ENCODE data around the gene IPO11. TPM values are rescaled to one million over a fixed set of nuclear protein-coding genes. Genes with fewer than 3 reads are reported as not detected.

IPO11 gene
- total and polyA plus RNA-seq, 2 experiments from 2014 or later, result 18.7 to 64.7 TPM

GRCh38 chr5:62558941-62559340, 146.4 kb downstream of the IPO11 start:
- H3K9me2 ChIP-seq (ENCODE audit: insufficient read depth), result no peaks in the 10 kb centered on the region

DNA sequence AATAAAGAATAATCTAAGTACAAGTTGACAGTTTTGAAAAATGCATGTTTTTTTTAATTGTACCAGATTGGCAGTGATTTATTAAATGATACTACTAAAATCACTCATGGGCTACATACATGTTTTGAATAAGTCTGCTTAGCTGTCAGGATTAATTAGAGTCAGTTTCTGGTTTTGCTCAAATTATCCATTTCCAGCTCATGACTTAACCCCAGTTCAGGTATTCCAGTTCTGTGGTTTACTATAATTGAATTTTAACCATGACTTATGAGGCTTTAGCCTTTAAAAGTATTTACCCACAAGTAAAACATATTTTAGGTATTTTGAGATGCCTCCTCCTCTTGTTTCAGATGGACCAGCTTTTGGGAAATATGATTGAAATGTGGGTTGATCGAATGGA, 148.2 kb downstream of the IPO11 start:
- Histone ChIP-seq H3K27ac (ENCODE audit: low read depth) (no peak overlapping the region), H3K4me3 (no peak overlapping the region), H3K79me2 (replicated peaks; ENCODE audit: insufficient read depth) (no peaks in the 10 kb centered on the region), H3K9me2 (ENCODE audit: insufficient read depth) (no peaks in the 10 kb centered on the region), H3K4me1 (ENCODE audit: insufficient read depth) (peaks cover 8% of the 10 kb centered on the region; the same call in 1 of the 2 replicates), H3F3A (replicated peaks; ENCODE audit: low read depth) (no peaks in the 10 kb centered on the region), H3K4me2 (no peak overlapping the region), H4K20me1 (replicated peaks; ENCODE audit: insufficient read depth) (no peaks in the 10 kb centered on the region), H3K36me3 (ENCODE audit: insufficient read depth) (no peaks in the 10 kb centered on the region), H2AFZ (no peak overlapping the region), H3K27me3 (ENCODE audit: insufficient read depth) (no peaks in the 10 kb centered on the region)
- Mint-ChIP-seq H3K4me1 (peaks cover 7% of the 10 kb centered on the region), H3K36me3 (ENCODE audit: low read depth) (peaks cover 25% of the 10 kb centered on the region), H3K27ac (no peak overlapping the region), H3K27me3 (ENCODE audit: insufficient read depth, low read depth, poor library complexity) (no peaks in the 10 kb centered on the region), H3K4me3 (no peak overlapping the region), H3K9me3 (peaks cover 5% of the 10 kb centered on the region; the same call in 1 of the 3 replicates)
- no peak for ATAC-seq
- DNase-seq (ENCODE audit: low spot score), result no peak
- TF ChIP-seq ETS1 (IDR thresholded peaks at IDR 0.05), result no peak
- TF ChIP-seq, protein P1, sequence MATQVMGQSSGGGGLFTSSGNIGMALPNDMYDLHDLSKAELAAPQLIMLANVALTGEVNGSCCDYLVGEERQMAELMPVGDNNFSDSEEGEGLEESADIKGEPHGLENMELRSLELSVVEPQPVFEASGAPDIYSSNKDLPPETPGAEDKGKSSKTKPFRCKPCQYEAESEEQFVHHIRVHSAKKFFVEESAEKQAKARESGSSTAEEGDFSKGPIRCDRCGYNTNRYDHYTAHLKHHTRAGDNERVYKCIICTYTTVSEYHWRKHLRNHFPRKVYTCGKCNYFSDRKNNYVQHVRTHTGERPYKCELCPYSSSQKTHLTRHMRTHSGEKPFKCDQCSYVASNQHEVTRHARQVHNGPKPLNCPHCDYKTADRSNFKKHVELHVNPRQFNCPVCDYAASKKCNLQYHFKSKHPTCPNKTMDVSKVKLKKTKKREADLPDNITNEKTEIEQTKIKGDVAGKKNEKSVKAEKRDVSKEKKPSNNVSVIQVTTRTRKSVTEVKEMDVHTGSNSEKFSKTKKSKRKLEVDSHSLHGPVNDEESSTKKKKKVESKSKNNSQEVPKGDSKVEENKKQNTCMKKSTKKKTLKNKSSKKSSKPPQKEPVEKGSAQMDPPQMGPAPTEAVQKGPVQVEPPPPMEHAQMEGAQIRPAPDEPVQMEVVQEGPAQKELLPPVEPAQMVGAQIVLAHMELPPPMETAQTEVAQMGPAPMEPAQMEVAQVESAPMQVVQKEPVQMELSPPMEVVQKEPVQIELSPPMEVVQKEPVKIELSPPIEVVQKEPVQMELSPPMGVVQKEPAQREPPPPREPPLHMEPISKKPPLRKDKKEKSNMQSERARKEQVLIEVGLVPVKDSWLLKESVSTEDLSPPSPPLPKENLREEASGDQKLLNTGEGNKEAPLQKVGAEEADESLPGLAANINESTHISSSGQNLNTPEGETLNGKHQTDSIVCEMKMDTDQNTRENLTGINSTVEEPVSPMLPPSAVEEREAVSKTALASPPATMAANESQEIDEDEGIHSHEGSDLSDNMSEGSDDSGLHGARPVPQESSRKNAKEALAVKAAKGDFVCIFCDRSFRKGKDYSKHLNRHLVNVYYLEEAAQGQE (IDR thresholded peaks at IDR 0.05; ENCODE audit: unreplicated experiment), result no peak
- TF ChIP-seq ZNF462 (CRISPR knock-in tag; IDR thresholded peaks at IDR 0.05), result no peak
- TF ChIP-seq JUNB (IDR thresholded peaks at IDR 0.05; ENCODE audit: unreplicated experiment), result no peak
- no peak for TF ChIP-seq CREB1 (CRISPR knock-in tag; IDR thresholded peaks at IDR 0.05; ENCODE audit: low read depth)
- no peak for TF ChIP-seq EZH2 (IDR thresholded peaks at IDR 0.05; ENCODE audit: low read depth, unreplicated experiment)
- no peak for TF ChIP-seq STAT1 (IDR thresholded peaks at IDR 0.05; ENCODE audit: unreplicated experiment)
- no peak for TF ChIP-seq EZH2phosphoT487 (IDR thresholded peaks at IDR 0.05; ENCODE audit: unreplicated experiment)
- TF ChIP-seq ZNF331 (CRISPR knock-in tag; IDR thresholded peaks at IDR 0.05; ENCODE audit: low read depth), result no peak
- TF ChIP-seq NANOG (IDR thresholded peaks at IDR 0.05; ENCODE audit: borderline replicate concordance), result no peak
- TF ChIP-seq POLR2AphosphoS5 (IDR thresholded peaks at IDR 0.05; ENCODE audit: low read depth), result no peak
- TF ChIP-seq ZNF114 (CRISPR knock-in tag; IDR thresholded peaks at IDR 0.05), result no peak

More at GRCh38 chr5:62558941-62559340, 146.4 kb downstream of the IPO11 start:
- ATAC-seq (no peak), DNase-seq (ENCODE audit: low spot score) (no peak)
- H2AFZ ChIP-seq, result no peak overlapping the region
- no peaks in the 10 kb centered on the region for H3K36me3 ChIP-seq (ENCODE audit: insufficient read depth)
- H3K27ac ChIP-seq (ENCODE audit: low read depth), result no peak overlapping the region
- H3K9me3 Mint-ChIP-seq, result no peaks in the 10 kb centered on the region
- H3K79me2 ChIP-seq (replicated peaks; ENCODE audit: insufficient read depth), result no peaks in the 10 kb centered on the region
- peaks cover 7% of the 10 kb centered on the region for H3K4me1 Mint-ChIP-seq
- no peak overlapping the region for H3K4me2 ChIP-seq
- H3K36me3 Mint-ChIP-seq (ENCODE audit: low read depth), result peaks cover 15% of the 10 kb centered on the region; the same call in 1 of the 3 replicates
- TF ChIP-seq NANOG (IDR thresholded peaks at IDR 0.05; ENCODE audit: borderline replicate concordance) (no peak), EZH2phosphoT487 (IDR thresholded peaks at IDR 0.05; ENCODE audit: unreplicated experiment) (no peak)
- H3K4me1 ChIP-seq (ENCODE audit: insufficient read depth), result peaks cover 8% of the 10 kb centered on the region; the same call in 1 of the 2 replicates
- no peak overlapping the region for H3K27ac Mint-ChIP-seq
- H3K4me3 Mint-ChIP-seq, result no peak overlapping the region
- H3K27me3 ChIP-seq (ENCODE audit: insufficient read depth), result no peaks in the 10 kb centered on the region
- no peak overlapping the region for H3K4me3 ChIP-seq
- no peaks in the 10 kb centered on the region for H4K20me1 ChIP-seq (replicated peaks; ENCODE audit: insufficient read depth)
- no peaks in the 10 kb centered on the region for H3F3A ChIP-seq (replicated peaks; ENCODE audit: low read depth)
- no peaks in the 10 kb centered on the region for H3K27me3 Mint-ChIP-seq (ENCODE audit: insufficient read depth, low read depth, poor library complexity)

Measured in GM23338 (cell line).